Measurements from ENCODE around the gene BRK1.

GRCh38 chr3:10145685-10146084 is 30.2 kb downstream of the BRK1 start:
- TF ChIP-seq, protein P1, sequence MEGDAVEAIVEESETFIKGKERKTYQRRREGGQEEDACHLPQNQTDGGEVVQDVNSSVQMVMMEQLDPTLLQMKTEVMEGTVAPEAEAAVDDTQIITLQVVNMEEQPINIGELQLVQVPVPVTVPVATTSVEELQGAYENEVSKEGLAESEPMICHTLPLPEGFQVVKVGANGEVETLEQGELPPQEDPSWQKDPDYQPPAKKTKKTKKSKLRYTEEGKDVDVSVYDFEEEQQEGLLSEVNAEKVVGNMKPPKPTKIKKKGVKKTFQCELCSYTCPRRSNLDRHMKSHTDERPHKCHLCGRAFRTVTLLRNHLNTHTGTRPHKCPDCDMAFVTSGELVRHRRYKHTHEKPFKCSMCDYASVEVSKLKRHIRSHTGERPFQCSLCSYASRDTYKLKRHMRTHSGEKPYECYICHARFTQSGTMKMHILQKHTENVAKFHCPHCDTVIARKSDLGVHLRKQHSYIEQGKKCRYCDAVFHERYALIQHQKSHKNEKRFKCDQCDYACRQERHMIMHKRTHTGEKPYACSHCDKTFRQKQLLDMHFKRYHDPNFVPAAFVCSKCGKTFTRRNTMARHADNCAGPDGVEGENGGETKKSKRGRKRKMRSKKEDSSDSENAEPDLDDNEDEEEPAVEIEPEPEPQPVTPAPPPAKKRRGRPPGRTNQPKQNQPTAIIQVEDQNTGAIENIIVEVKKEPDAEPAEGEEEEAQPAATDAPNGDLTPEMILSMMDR (IDR thresholded peaks at IDR 0.05) = no peak
- TF ChIP-seq EZH2phosphoT487 (IDR thresholded peaks at IDR 0.05) (no peak), EZH2 (IDR thresholded peaks at IDR 0.05) (no peak)

Data from neural progenitor cell (in vitro differentiated cells).